BLaER1 treated with 17β-estradiol and CSF1 and Interleukin-3, amounts not matched to agents 10 nM and 100 nM (cell line): Measurements from ENCODE around the gene PASK.

ENCODE experiments used
- H3K27ac ChIP-seq, 11 experiments: shearing (Covaris generic); formaldehyde crosslinking; 2 replicates each; pipeline ENCODE4 v1.8.1; 2022
- H3K27me3 ChIP-seq, 11 experiments: shearing (Covaris generic); formaldehyde crosslinking; 2 replicates each; pipeline ENCODE4 v1.8.1; 2022
- H3K36me3 ChIP-seq, 11 experiments: shearing (Covaris generic); formaldehyde crosslinking; 2 replicates each; pipeline ENCODE4 v1.8.1; 2022
- H3K4me1 ChIP-seq, 10 experiments: shearing (Covaris generic); formaldehyde crosslinking; 2 replicates each; pipeline ENCODE4 v1.8.1; 2022
- H3K4me2 ChIP-seq, 11 experiments: shearing (Covaris generic); formaldehyde crosslinking; 2 replicates each; pipeline ENCODE4 v1.8.1; 2022
- H3K4me3 ChIP-seq, 10 experiments: shearing (Covaris generic); formaldehyde crosslinking; 2 replicates each; pipeline ENCODE4 v1.8.1; 2022
- H3K9ac ChIP-seq, 11 experiments: shearing (Covaris generic); formaldehyde crosslinking; 2 replicates each; pipeline ENCODE4 v1.8.1; 2022
- H3K9me3 ChIP-seq, 11 experiments: shearing (Covaris generic); formaldehyde crosslinking; replicated peaks in 1 of 11; 2 replicates each; pipeline ENCODE4 v1.8.1; 2022
- H4K20me1 ChIP-seq, 11 experiments: shearing (Covaris generic); formaldehyde crosslinking; 2 replicates each; pipeline ENCODE4 v1.8.1; 2022
- Cebpa-rat ChIP-seq, 11 experiments: shearing (Covaris generic); IDR thresholded peaks; 2 replicates each; pipeline ENCODE4 v1.8.1; 2022

Gene PASK

DNA sequence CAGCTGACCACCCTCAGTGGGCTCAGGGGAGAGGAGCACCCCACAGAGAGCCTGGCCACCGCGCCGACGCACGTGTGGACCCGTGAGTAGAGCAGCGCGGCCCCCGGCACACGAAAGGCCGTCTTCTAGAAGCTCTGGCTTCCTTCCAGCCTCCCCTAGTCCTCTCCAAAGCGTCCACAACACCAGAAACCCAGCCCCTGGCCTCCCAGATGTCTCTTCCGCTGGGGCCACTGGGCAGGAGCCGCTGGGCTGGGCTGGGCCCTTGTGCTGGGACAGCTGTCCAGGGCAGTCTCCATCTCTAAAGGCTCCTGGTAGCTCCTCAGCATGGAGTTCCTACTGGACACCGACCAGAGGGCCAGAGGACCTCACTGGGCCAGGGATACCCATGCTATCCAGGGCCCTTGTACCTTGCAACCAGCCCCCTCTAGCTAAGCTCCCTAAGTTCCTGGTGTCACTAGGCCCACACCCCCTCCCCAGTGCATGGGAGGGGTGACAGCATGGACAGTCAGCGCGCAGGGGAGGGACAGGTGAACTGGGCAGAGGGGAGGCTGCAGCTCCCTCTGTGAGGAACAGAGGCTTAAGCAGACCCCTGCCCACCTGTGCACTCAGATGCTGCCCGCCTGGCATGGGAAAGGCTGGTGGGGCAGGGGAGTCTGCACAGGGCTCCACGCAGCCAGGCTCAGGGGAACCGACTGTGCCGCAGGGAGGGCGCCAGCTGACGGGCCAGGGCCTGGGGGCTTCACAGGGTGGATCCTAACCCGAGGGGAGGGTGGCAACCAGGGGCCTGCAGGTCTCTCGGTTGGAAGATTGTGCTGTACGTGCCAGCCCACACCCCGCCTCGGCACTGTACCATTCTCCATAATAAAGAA is 80.1 kb downstream of the PASK start:
- Histone ChIP-seq H3K4me2 (no peak overlapping the region), H3K27ac (no peak overlapping the region), H3K9me3 (no peaks in the 10 kb centered on the region), H3K36me3 (peaks cover 0 to 4% (median 0%) of the 10 kb centered on the region in 11 experiments; a peak in 4 of 22 replicates), H3K9ac (no peak overlapping the region), H3K4me1 (peaks cover 0 to 4% (median 0%) of the 10 kb centered on the region in 10 experiments; a peak in 2 of 20 replicates), H4K20me1 (peaks cover 0 to 85% (median 0%) of the 10 kb centered on the region in 11 experiments; a peak in 6 of 22 replicates), H3K4me3 (no peak overlapping the region), H3K27me3 (no peaks in the 10 kb centered on the region)
- no peak for TF ChIP-seq Cebpa-rat (IDR thresholded peaks at IDR 0.05)

DNA sequence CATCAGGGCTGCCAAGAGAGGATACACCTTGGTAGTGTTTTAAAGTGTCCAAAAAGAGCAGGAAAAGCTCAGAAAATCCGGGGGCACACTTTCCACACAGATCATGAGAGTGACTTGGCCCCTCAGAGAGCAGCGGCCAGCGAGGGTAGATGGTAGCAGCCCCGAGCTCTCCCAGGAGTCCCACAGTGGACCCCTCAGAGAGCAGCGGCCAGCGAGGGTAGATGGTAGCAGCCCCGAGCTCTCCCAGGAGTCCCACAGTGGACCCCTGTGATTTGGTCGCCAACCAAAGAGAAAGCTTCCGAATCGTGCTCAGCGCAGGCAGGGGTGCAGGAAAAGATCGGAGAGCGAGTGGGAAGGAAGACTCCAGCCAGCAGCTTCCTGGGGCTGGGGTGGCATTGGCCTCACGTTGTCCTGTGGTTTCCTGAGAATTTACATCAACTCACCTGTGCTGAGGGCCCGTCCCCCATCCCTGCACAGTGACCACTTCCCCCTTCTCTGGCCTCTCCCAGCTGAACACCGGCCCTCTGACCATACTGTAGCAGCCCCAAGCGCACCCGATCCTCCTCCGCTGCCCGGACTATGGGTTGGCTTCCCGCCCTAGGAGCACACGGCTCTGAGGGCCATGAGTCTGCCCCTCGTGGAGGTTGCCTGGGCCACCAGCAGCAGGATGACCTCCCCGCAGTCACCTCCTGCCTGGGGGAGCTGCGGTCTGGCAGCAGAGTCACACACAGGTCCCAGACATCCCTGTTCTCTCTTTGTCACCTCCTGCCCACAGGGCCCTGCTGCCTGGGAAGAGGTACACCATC is 80.9 kb downstream of the PASK start:
- peaks cover 0 to 4% (median 0%) of the 10 kb centered on the region in 10 experiments; a peak in 2 of 20 replicates for H3K4me1 ChIP-seq
- H3K27ac ChIP-seq = no peak overlapping the region
- H3K9ac ChIP-seq = no peak overlapping the region
- no peaks in the 10 kb centered on the region for H3K9me3 ChIP-seq
- H4K20me1 ChIP-seq = peaks cover 0 to 78% (median 0%) of the 10 kb centered on the region in 11 experiments; a peak in 6 of 22 replicates
- no peaks in the 10 kb centered on the region for H3K36me3 ChIP-seq
- H3K27me3 ChIP-seq = no peaks in the 10 kb centered on the region
- H3K4me2 ChIP-seq = no peak overlapping the region
- H3K4me3 ChIP-seq = no peak overlapping the region
- TF ChIP-seq Cebpa-rat (IDR thresholded peaks at IDR 0.05) = no peak

DNA sequence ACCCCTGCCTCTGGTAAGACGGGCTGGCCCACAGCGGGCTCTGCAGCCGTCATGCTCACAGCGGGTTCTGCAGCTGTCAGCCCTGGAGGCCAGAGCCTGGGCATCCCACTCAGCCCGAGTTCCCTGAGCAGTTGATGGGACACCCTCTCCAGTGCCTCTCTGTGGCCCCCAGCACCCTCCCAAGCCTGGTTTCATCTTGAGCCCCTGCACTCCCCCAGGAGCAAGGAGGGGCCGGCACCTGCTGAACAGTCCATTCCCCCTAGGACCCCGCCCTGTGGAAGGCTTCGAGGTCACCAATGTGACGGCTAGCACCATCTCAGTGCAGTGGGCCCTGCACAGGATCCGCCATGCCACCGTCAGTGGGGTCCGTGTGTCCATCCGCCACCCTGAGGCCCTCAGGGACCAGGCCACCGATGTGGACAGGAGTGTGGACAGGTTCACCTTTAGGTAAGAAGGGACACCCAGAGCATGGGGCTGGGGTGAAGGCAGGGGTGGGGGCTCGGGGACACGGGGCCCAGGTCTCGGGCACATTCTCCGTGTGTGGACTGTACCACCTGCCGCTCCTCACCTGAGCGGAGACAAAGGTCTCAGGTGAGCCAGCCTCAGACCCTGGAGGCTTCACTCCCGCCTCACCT is 81.7 kb downstream of the PASK start:
- Histone ChIP-seq H3K27me3 (no peaks in the 10 kb centered on the region), H3K27ac (no peak overlapping the region), H3K4me3 (no peak overlapping the region), H3K4me1 (peaks cover 0 to 4% (median 0%) of the 10 kb centered on the region in 10 experiments; a peak in 2 of 20 replicates), H3K4me2 (no peak overlapping the region), H3K9me3 (no peaks in the 10 kb centered on the region), H3K36me3 (no peaks in the 10 kb centered on the region), H4K20me1 (peaks cover 0 to 78% (median 0%) of the 10 kb centered on the region in 11 experiments; a peak in 6 of 22 replicates), H3K9ac (no peak overlapping the region)
- no peak for TF ChIP-seq Cebpa-rat (IDR thresholded peaks at IDR 0.05)

DNA sequence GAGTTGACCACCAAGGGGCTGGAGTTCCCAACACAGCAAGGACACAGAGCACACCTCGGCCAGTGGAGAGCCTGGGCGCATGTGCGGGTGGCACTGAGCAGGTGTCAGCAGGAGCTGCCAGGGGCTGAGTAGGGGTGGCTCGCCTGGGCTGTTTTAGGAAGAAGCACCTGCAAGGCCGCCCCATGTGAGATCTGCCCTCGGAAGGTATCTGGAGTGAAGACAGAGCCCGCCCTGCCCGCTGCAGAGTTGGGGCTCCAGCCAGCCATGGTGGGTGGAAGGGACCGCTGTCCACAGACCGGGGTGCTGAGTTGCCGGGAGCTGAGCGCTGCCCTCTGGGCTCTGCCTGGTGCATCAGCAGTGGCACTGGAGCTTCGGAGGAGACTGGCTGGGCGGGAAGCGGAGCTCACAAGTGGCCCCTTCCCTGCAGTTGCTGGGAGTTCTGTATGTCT is 82.4 kb downstream of the PASK start:
- no peak for TF ChIP-seq Cebpa-rat (IDR thresholded peaks at IDR 0.05)
- H3K4me2 ChIP-seq = no peak overlapping the region
- H3K4me3 ChIP-seq = no peak overlapping the region
- no peak overlapping the region for H3K9ac ChIP-seq
- H3K4me1 ChIP-seq = peaks cover 0 to 4% (median 0%) of the 10 kb centered on the region in 10 experiments; a peak in 2 of 20 replicates
- H3K9me3 ChIP-seq = no peaks in the 10 kb centered on the region
- no peaks in the 10 kb centered on the region for H3K27me3 ChIP-seq
- H4K20me1 ChIP-seq = peaks cover 0 to 74% (median 0%) of the 10 kb centered on the region in 11 experiments; a peak in 6 of 22 replicates
- H3K36me3 ChIP-seq = no peaks in the 10 kb centered on the region
- no peak overlapping the region for H3K27ac ChIP-seq

DNA sequence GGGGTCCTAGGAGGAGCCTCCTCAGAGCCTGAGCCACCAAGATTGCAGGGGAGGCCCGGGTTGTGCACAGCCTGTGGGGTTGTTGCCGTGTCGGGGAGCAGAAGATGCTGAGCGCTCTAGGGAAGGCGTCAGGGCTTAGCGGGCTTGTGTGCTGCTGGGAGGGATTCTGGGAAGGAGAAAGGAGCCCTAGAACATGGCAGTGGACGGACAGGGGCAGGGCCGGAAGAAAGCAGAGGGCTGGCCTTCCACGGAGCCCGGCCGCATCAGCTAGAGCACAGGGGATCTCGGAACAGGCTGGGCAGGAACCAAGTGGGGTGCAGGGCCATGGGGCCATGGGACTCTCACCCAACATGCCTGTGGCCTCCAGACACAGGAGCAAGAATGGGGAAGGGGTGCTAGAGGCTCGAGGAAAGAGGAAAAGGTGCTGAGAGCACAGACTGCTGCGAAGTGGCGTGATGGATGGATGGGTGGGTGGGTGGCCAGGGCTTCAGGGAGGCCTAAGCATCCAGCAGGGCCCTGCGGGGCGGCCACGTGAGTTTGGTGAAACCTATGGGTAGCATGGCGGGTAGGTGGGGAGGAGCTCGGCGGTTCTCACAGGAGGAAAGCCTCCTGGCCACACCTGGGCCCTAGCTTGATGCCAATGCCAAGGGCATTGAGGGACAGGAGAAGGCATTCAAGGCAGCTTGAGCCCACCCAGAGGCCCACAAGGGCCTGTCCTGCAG is 82.9 kb downstream of the PASK start:
- Histone ChIP-seq H3K36me3 (no peaks in the 10 kb centered on the region), H4K20me1 (peaks cover 0 to 71% (median 0%) of the 10 kb centered on the region in 11 experiments; a peak in 6 of 22 replicates), H3K4me1 (peaks cover 0 to 4% (median 0%) of the 10 kb centered on the region in 10 experiments; a peak in 2 of 20 replicates), H3K9ac (no peak overlapping the region), H3K27ac (no peak overlapping the region), H3K4me2 (no peak overlapping the region), H3K27me3 (no peaks in the 10 kb centered on the region), H3K4me3 (no peak overlapping the region), H3K9me3 (no peaks in the 10 kb centered on the region)
- TF ChIP-seq Cebpa-rat (IDR thresholded peaks at IDR 0.05) = no peak

DNA sequence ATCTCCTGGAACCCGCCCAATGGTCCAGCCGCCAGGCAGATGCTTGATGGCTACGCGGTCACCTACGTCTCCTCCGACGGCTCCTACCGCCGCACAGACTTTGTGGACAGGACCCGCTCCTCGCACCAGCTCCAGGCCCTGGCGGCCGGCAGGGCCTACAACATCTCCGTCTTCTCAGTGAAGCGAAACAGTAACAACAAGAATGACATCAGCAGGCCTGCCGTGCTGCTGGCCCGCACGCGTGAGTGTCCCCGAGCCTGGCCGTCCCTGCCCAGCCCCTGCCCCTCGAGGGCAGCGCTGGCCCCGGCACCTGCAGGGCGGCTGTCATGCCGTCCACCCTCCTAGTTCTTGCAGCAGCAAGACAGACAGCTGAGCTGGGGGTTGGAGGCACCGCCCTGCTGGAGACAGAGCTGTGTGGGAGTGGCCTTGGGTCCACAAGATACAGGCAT is 83.9 kb downstream of the PASK start:
- no peak overlapping the region for H3K27ac ChIP-seq
- H4K20me1 ChIP-seq = peaks cover 0 to 61% (median 0%) of the 10 kb centered on the region in 11 experiments; a peak in 6 of 22 replicates
- H3K4me2 ChIP-seq = no peak overlapping the region
- H3K4me1 ChIP-seq = peaks cover 0 to 4% (median 0%) of the 10 kb centered on the region in 10 experiments; a peak in 2 of 20 replicates
- H3K27me3 ChIP-seq = no peaks in the 10 kb centered on the region
- H3K36me3 ChIP-seq = no peaks in the 10 kb centered on the region
- H3K9me3 ChIP-seq = no peaks in the 10 kb centered on the region
- H3K4me3 ChIP-seq = no peak overlapping the region
- no peak overlapping the region for H3K9ac ChIP-seq
- TF ChIP-seq Cebpa-rat (IDR thresholded peaks at IDR 0.05) = no peak

DNA sequence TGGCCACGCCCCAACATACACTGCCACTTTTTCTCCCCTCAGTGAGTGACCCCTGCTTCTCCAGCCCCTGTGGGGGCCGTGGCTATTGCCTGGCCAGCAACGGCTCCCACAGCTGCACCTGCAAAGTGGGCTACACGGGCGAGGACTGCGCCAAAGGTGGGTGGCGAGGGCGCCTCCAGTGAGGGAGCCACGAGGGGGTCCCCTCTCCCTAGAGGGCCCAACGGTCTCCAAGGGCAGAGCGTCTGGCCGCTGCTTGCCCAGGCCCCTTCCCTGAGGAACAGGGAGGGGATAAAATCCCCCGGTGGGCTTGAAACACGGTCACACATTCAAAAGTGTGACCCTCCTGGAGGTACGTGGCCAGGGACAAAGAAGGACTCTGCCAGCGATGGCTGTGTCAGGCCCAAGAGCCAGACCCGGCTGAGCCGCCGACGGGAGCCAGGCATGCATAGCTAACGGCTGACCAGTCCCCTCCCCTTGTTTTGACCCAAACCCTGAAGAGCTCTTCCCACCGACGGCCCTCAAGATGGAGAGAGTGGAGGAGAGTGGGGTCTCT is 84.4 kb downstream of the PASK start:
- Histone ChIP-seq H3K9me3 (no peaks in the 10 kb centered on the region), H3K4me1 (peaks cover 0 to 4% (median 0%) of the 10 kb centered on the region in 10 experiments; a peak in 2 of 20 replicates), H4K20me1 (peaks cover 0 to 56% (median 0%) of the 10 kb centered on the region in 11 experiments; a peak in 5 of 22 replicates), H3K27me3 (no peaks in the 10 kb centered on the region), H3K27ac (no peak overlapping the region), H3K36me3 (no peaks in the 10 kb centered on the region), H3K9ac (no peak overlapping the region), H3K4me3 (no peak overlapping the region), H3K4me2 (0 out of 22 replicates have a peak overlapping the region, but pooled peaks of 1 of the 11 experiments have one; percentile 46)
- no peak for TF ChIP-seq Cebpa-rat (IDR thresholded peaks at IDR 0.05)
